SU-DHL-6 (cell line): ENCODE results near the gene REPS1.

Source experiments
- H2AFZ ChIP-seq: fragments of 200-600 bp; sonication (generic); 2 replicates; pipeline ENCODE4 v1.6.1; 2014; ENCODE audit warnings: low read depth, mild to moderate bottlenecking, moderate library complexity, mixed read lengths, antibody characterized with exemption, low read length; ENCODE audit not compliant: severe bottlenecking
- H3F3A ChIP-seq: fragments of 200-600 bp; shearing (Covaris generic); 2 replicates; pipeline ENCODE4 v1.6.0; 2016; ENCODE audit warnings: antibody characterized with exemption, mild to moderate bottlenecking; ENCODE audit not compliant: insufficient read depth
- H3K27ac ChIP-seq: fragments of 200-600 bp; sonication (generic); 2 replicates; pipeline ENCODE4 v1.5.1; 2016; ENCODE audit warnings: low read depth, mild to moderate bottlenecking, low read length, moderate library complexity, mixed read lengths
- H3K27me3 ChIP-seq: fragments of 200-600 bp; sonication (generic), shearing (Covaris generic); 2 replicates; pipeline ENCODE4 v1.6.0; 2014; ENCODE audit warnings: mild to moderate bottlenecking, low read length
- H3K36me3 ChIP-seq: fragments of 200-600 bp; sonication (generic); 2 replicates; pipeline ENCODE4 v1.6.1; 2014; ENCODE audit warnings: mild to moderate bottlenecking, low read length, mixed read lengths
- H3K4me2 ChIP-seq: fragments of 300-600, 200-600 bp; shearing (Covaris generic), sonication (generic); 2 replicates; pipeline ENCODE4 v1.6.0; 2014; ENCODE audit warnings: low read length, low read depth, mild to moderate bottlenecking; ENCODE audit not compliant: poor library complexity, severe bottlenecking
- H3K4me3 ChIP-seq: fragments of 200-600 bp; sonication (generic); 2 replicates; pipeline ENCODE4 v1.5.1; 2014; ENCODE audit warnings: antibody characterized with exemption, low read length, mild to moderate bottlenecking, mixed read lengths; ENCODE audit not compliant: insufficient read depth, poor library complexity, severe bottlenecking
- H3K79me2 ChIP-seq: fragments of 200-600 bp; sonication (generic); 2 replicates; pipeline ENCODE4 v1.6.1; 2014; ENCODE audit warnings: mild to moderate bottlenecking, low read length, moderate library complexity; ENCODE audit not compliant: insufficient read depth
- H3K9ac ChIP-seq: fragments of 200-600 bp; sonication (generic); 2 replicates; pipeline ENCODE4 v1.7.0; 2014; ENCODE audit warnings: mild to moderate bottlenecking, low read length
- H3K9me2 ChIP-seq: fragments of 200-600 bp; sonication (generic); replicated peaks from 2 replicates; pipeline ENCODE4 v1.6.1; 2014; ENCODE audit warnings: low read length; ENCODE audit not compliant: insufficient read depth
- H3K9me3 ChIP-seq: fragments of 200-600 bp; sonication (generic); 2 replicates; pipeline ENCODE4 v1.6.1; 2014; ENCODE audit warnings: low read length, mixed read lengths; ENCODE audit not compliant: insufficient read depth
- H4K20me1 ChIP-seq: fragments of 200-600 bp; sonication (generic); 2 replicates; pipeline ENCODE4 v1.6.1; 2014; ENCODE audit warnings: low read depth, mild to moderate bottlenecking, antibody characterized with exemption, low read length, moderate library complexity, mixed read lengths
- EZH2phosphoT487 ChIP-seq: fragments of 200-600 bp; sonication (generic), shearing (Covaris generic); conservative IDR thresholded peaks from 2 replicates; pipeline ENCODE4 v1.6.1; 2018; ENCODE audit warnings: mild to moderate bottlenecking, antibody characterized with exemption, low read length, moderate library complexity, mixed read lengths
- TF ChIP-seq, protein P1 (sequence below): fragments of 200-600 bp; sonication (generic); IDR thresholded peaks from one replicate; pipeline ENCODE4 v1.5.1; 2017; ENCODE audit warnings: antibody characterized with exemption, mild to moderate bottlenecking, low read length, moderate library complexity; ENCODE audit not compliant: insufficient read depth, poor library complexity, severe bottlenecking

Gene REPS1

DNA sequence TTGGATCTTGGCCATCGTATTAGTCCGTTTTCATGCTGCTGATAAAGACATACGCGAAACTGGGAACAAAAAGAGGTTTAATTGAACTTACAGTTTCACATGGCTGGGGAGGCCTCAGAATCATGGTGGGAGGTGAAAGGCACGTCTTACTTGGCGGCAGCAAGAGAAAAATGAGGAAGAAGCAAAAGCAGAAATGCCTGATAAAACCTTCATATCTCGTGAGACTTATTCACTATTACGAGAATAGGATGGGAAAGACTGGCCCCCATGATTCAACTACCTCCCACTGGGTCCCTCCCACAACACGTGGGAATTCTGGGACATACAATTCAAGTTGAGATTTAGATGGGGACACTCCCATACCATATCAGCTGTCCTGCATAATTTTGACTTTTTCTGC lies 20.1 kb upstream of the REPS1 start:
- Histone ChIP-seq H3K36me3 (no peaks in the 10 kb centered on the region), H3K9me3 (no peaks in the 10 kb centered on the region), H3K27ac (no peak overlapping the region), H3K79me2 (no peaks in the 10 kb centered on the region), H3K4me2 (no peak overlapping the region), H3K27me3 (no peaks in the 10 kb centered on the region), H3K9me2 (no peaks in the 10 kb centered on the region), H3K4me3 (no peak overlapping the region), H4K20me1 (no peaks in the 10 kb centered on the region), H3F3A (no peaks in the 10 kb centered on the region), H2AFZ (no peak overlapping the region), H3K9ac (no peak overlapping the region)
- TF ChIP-seq EZH2phosphoT487 = no peak
- TF ChIP-seq, protein P1, sequence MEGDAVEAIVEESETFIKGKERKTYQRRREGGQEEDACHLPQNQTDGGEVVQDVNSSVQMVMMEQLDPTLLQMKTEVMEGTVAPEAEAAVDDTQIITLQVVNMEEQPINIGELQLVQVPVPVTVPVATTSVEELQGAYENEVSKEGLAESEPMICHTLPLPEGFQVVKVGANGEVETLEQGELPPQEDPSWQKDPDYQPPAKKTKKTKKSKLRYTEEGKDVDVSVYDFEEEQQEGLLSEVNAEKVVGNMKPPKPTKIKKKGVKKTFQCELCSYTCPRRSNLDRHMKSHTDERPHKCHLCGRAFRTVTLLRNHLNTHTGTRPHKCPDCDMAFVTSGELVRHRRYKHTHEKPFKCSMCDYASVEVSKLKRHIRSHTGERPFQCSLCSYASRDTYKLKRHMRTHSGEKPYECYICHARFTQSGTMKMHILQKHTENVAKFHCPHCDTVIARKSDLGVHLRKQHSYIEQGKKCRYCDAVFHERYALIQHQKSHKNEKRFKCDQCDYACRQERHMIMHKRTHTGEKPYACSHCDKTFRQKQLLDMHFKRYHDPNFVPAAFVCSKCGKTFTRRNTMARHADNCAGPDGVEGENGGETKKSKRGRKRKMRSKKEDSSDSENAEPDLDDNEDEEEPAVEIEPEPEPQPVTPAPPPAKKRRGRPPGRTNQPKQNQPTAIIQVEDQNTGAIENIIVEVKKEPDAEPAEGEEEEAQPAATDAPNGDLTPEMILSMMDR = no peak

DNA sequence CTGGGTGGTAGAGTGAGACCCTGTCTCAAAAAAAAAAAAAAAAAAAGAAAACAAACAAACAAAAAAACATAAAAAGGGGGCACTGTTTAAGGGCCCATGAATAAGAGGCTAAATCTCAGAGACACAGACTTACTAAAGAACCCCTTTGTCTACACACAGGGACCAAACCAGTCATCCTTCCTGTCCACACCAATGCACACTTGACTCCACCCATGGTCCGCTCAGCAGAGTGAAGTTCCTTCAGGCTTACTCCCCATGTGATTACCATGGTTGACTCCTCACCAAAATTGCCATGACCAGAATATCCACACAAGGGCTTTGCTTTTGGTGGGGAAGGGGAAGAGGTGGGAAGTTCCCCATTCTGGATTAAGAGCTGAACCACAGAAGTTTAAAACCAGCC lies 19.4 kb upstream of the REPS1 start:
- no peaks in the 10 kb centered on the region for H3K9me3 ChIP-seq
- TF ChIP-seq EZH2phosphoT487 = no peak
- TF ChIP-seq, protein P1 = no peak
- no peaks in the 10 kb centered on the region for H3K79me2 ChIP-seq
- no peaks in the 10 kb centered on the region for H3K27me3 ChIP-seq
- no peak overlapping the region for H2AFZ ChIP-seq
- H3K4me2 ChIP-seq = no peak overlapping the region
- H3K36me3 ChIP-seq = no peaks in the 10 kb centered on the region
- H3K4me3 ChIP-seq = no peak overlapping the region
- H3K9me2 ChIP-seq = no peaks in the 10 kb centered on the region
- H3F3A ChIP-seq = no peaks in the 10 kb centered on the region
- no peak overlapping the region for H3K27ac ChIP-seq
- H3K9ac ChIP-seq = no peak overlapping the region
- no peaks in the 10 kb centered on the region for H4K20me1 ChIP-seq

DNA sequence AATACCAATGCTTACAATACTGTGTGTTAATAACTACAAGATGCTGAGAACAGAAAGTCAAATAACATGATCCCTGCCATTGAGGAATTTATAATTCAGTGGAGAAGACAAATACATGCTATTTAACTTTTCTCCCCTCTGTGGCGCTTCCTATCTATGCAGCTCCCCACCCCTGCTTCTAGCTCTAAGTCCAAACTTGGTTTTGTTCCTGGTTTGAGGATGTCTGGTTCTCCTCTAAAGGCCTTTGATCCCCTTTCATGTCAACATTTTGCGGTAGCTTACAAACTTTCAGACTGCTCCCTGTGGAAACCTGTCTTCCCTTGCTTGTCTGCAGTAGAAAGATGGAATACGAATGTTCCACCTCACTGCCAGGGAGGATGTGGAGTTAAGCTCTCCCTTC lies 18.4 kb upstream of the REPS1 start:
- Histone ChIP-seq H3K79me2 (no peaks in the 10 kb centered on the region), H3F3A (no peaks in the 10 kb centered on the region), H3K4me2 (no peak overlapping the region), H3K36me3 (no peaks in the 10 kb centered on the region), H3K27ac (no peak overlapping the region), H3K27me3 (no peaks in the 10 kb centered on the region), H3K9me3 (no peaks in the 10 kb centered on the region), H3K9ac (no peak overlapping the region), H2AFZ (no peak overlapping the region), H3K4me3 (no peak overlapping the region), H3K9me2 (no peaks in the 10 kb centered on the region), H4K20me1 (no peaks in the 10 kb centered on the region)
- TF ChIP-seq EZH2phosphoT487 = no peak
- TF ChIP-seq, protein P1 = no peak

DNA sequence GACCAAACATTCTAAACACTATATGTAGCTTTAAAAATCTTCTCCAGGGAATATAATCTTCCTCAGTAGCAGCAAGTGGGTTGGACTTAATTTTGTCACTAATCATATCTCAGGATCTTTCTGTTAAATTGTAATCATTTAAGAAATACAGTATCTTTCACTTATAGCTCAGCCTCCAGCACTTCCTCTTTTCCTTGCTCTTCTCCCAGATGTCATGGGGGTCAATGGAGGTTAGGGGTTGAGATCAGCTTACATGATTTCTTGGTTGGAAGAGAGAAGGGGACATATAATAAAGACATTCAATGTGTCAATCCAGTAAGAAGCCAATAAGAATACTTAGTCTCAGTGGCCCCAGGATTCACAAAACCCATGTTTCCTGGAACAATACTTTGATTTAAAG lies 15.7 kb upstream of the REPS1 start:
- TF ChIP-seq EZH2phosphoT487 = no peak
- TF ChIP-seq, protein P1 = no peak
- Histone ChIP-seq H3K79me2 (no peaks in the 10 kb centered on the region), H3K27me3 (no peaks in the 10 kb centered on the region), H3K36me3 (no peaks in the 10 kb centered on the region), H3K4me3 (no peak overlapping the region), H2AFZ (no peak overlapping the region), H3F3A (no peaks in the 10 kb centered on the region), H3K4me2 (no peak overlapping the region), H3K27ac (no peak overlapping the region), H3K9me2 (no peaks in the 10 kb centered on the region), H3K9me3 (no peaks in the 10 kb centered on the region), H3K9ac (no peak overlapping the region), H4K20me1 (no peaks in the 10 kb centered on the region)
